ENCODE results near the gene EFCAB11.

GRCh38 chr14:89746654-89747053, 207.9 kb downstream of the EFCAB11 start:
- TF ChIP-seq CTCF (IDR thresholded peaks at IDR 0.05; ENCODE audit: low read length) (no peak), EZH2 (IDR thresholded peaks at IDR 0.05; ENCODE audit: borderline replicate concordance, low read length) (no peak)
